ENCODE data around the gene EPSTI1. TPM values are rescaled to one million over a fixed set of nuclear protein-coding genes. Genes with fewer than 3 reads are reported as not detected.

Gene EPSTI1
- total RNA-seq, 1 donor from 2014 or later = 27.7 TPM

DNA sequence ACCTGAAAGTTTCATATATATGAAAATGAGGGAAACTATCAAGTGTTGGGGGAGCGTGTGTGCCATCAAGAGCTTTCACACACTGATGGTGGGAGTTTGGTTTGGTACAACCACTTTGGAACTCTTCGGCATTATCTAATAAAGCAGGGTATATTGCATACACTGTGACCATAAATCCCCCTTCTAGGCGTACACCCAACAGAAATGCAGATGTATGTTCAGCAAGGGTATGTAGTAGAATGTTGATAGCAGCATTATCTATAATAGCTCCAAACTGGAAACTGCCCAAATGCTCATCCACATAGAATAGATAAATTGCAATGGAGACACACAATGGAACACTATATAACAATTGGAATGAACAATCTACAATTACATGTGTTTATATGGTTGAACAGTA lies 139.9 kb downstream of the EPSTI1 start:
- no peak for DNase-seq (ENCODE audit: low read depth)

DNA sequence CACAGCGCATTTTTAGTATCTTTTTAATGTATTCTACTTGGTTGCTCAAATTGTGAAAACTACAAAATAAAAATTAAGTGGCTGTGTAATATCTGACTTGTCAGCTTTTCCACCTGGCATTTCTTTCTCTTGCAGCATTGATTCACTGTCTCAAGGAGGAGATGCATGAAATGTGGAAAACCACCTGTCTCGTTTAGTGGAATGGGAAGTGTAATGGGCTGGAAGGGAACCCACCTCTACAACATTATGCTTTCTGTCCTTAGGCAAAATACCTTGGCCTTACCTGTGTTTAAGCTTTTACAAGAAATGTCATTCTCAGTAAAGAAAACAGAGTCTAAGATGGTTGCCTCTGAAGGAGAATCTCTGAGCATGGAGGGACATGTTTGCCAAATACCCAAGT lies 142.8 kb downstream of the EPSTI1 start:
- DNase-seq (ENCODE audit: low read depth) = no peak

DNA sequence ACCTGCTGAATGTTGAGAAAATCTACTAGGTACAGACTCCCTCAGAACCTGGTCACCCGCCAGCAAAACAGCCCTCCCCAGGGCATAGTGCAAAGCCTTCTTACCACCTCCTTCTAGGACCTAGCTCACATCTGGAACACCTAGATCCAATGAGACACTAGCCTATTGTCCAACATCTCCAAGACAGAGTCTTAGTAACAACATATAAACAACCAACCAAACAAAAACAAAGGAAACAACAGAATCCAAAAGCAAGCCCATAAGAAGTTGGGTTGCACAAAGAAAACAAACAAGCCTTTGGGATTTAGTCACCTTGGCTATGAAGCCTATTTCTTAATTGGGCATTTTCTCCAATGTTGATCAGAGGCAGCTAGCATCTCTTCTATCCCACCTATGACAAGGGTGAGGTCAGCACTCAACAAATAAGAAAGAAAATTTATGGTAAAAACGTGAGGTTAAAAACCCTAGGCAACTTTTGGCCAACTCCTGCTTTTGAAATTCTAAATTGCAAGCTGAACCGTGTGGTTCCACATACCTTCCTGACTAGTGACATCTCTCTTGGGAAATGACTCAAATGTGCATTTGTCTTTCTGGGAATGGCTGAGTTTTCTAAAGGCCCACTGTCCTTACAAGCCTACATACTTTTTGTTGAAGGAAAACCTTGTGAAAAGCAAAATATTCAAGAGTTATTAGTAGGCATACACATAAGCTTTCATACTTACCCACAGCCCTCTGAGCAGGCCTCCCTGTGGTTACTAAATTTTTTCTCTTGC lies 144.0 kb downstream of the EPSTI1 start:
- DNase-seq (ENCODE audit: low read depth) = no peak

DNA sequence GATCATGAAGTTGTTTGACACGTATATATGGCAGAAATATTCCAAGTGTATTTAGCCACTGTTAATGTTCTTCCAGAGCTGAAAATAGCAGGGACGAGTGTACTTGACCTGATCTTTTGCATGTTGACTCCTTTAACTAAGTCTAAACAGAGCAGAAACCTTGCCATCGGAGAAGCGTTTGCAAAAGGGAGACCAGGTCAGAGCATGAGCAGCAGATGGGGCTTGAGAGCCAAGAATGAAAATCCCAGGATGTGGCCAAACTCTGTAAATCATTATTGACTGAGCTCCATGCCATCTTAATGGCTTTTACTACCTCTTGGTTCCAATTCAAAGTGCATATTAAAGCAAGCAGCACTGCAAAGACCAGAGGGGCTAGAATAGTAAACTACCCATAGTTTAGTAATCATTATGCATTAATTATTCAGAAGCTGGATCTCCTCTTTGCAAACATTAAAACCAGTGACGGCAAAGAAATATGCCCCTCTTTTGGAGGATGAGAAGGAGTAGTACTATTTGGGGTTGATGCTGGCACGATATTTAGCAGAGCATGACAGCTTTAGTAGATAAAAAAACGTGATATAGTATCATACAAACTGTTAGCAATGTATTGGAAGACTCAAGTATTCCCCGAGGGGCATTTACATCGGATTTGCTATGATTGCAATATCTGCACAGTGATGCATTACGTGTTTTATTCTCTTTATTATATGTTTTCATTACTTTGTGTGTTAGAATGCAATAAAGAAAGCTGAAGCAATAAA lies 154.9 kb downstream of the EPSTI1 start:
- DNase-seq (ENCODE audit: low read depth) = peak; percentile 84

Other genes with a start within 250 kb of the EPSTI1 start
- gene FAM216B, start 210.7 kb downstream of the EPSTI1 start, total RNA-seq = not detected in 2 replicates
- 8.2 and 23.7 TPM in 2 replicates for gene DNAJC15, start 31.3 kb upstream of the EPSTI1 start, total RNA-seq